HepG2 (cell line): ENCODE measurements around the gene DSCAML1. TPM values are rescaled to one million over a fixed set of nuclear protein-coding genes. Genes with fewer than 3 reads are reported as not detected.

Source experiments
- BHLHE40 ChIP-seq: IDR thresholded peaks from 2 replicates; pipeline ENCODE4 v1.6.1; 2011; ENCODE audit warnings: low read length, improper control_type of control experiment
- CEBPG ChIP-seq: IDR thresholded peaks from 2 replicates; pipeline ENCODE4 v1.6.1; 2016
- DRAP1 ChIP-seq: IDR thresholded peaks from 2 replicates; pipeline ENCODE4 v1.6.1; 2016; ENCODE audit warnings: missing genetic modification reagents, missing compliant biosample characterization
- MEIS1 ChIP-seq: sonication (generic); formaldehyde crosslinking; IDR thresholded peaks from 2 replicates; pipeline ENCODE4 v1.9.0; 2021; ENCODE audit warnings: mild to moderate bottlenecking, missing genetic modification reagents, moderate library complexity, borderline replicate concordance
- TBL1XR1 ChIP-seq: fragments of 150-350 bp; IDR thresholded peaks from 2 replicates; pipeline ENCODE4 v1.6.1; 2014; ENCODE audit warnings: borderline replicate concordance, low read length; ENCODE audit not compliant: partially characterized antibody
- ZBTB40 ChIP-seq, 2 experiments: fragments of 450-650 bp in 1 of 2; sonication (generic) in 1 of 2; formaldehyde crosslinking in 1 of 2; IDR thresholded peaks; 2 replicates each; pipeline versions ENCODE4 v1.6.1 to v1.8.0; 2016 to 2022; ENCODE audit warnings: antibody characterized with exemption in 1 of 2, mild to moderate bottlenecking in 1 of 2, missing genetic modification reagents in 1 of 2
- ZNF616 ChIP-seq: sonication (generic); formaldehyde crosslinking; IDR thresholded peaks from 2 replicates; pipeline ENCODE4 v1.5.0; 2020; ENCODE audit warnings: low read depth, mild to moderate bottlenecking, missing genetic modification reagents
- ZNF772 ChIP-seq: sonication (generic); formaldehyde crosslinking; IDR thresholded peaks from 2 replicates; pipeline ENCODE4 v1.5.0; 2020; ENCODE audit warnings: mild to moderate bottlenecking, missing genetic modification reagents
- ZNF781 ChIP-seq: sonication (generic); formaldehyde crosslinking; IDR thresholded peaks from 2 replicates; pipeline ENCODE4 v1.5.1; 2020; ENCODE audit warnings: borderline replicate concordance, mild to moderate bottlenecking, missing genetic modification reagents; ENCODE audit errors: not compliant biosample characterization
- polyA plus RNA-seq, 8 experiments: library from polyadenylated mRNA; depleted of rRNA in 3 of 8; stranded (reverse) in 7 of 8; unstranded in 1 of 8; fragments of >200 nt; fragmentation: Illumina TruSeq in 4 of 8; extraction: Trizol in 4 of 8; gene quantifications; 2 replicates each; pipeline versions ENCODE4 v1.2.1 to v1.2.3, GENCODE V29; 2011 to 2016; ENCODE audit warnings: low read depth in 4 of 8, missing spikeins in 1 of 8, mixed read lengths in 1 of 8; ENCODE audit not compliant: insufficient read depth in 1 of 8
- total RNA-seq, 5 experiments: library from RNA; depleted of rRNA; stranded (reverse); fragments of >200 nt; fragmentation: Illumina TruSeq; extraction: Trizol; gene quantifications; 2 replicates each; pipeline ENCODE4 v1.2.3, GENCODE V29; 2016; ENCODE audit warnings: low read depth in 1 of 5
- TF ChIP-seq, protein P1 (sequence below): sonication (generic); formaldehyde crosslinking; IDR thresholded peaks from 2 replicates; pipeline ENCODE4 v1.4.0; 2020; ENCODE audit warnings: mild to moderate bottlenecking, low read depth, missing genetic modification reagents
- TF ChIP-seq, protein P2 (sequence below): sonication (generic); formaldehyde crosslinking; IDR thresholded peaks from 2 replicates; pipeline ENCODE4 v1.9.0; 2021; ENCODE audit warnings: missing genetic modification reagents, borderline replicate concordance

DSCAML1 gene
- total and polyA plus RNA-seq, 2 of the 13 experiments (the other 11 are each of a cell fraction or from before 2014, with no cell fraction given), result 0.29 to 0.40 TPM

- TF ChIP-seq ZNF772, result no peak
- no peak for TF ChIP-seq TBL1XR1
- no peak for TF ChIP-seq CEBPG (CRISPR knock-in tag)
- no peak for TF ChIP-seq MEIS1 (CRISPR knock-in tag)
- no peak for TF ChIP-seq ZNF616 (CRISPR knock-in tag)
- TF ChIP-seq, protein P1, sequence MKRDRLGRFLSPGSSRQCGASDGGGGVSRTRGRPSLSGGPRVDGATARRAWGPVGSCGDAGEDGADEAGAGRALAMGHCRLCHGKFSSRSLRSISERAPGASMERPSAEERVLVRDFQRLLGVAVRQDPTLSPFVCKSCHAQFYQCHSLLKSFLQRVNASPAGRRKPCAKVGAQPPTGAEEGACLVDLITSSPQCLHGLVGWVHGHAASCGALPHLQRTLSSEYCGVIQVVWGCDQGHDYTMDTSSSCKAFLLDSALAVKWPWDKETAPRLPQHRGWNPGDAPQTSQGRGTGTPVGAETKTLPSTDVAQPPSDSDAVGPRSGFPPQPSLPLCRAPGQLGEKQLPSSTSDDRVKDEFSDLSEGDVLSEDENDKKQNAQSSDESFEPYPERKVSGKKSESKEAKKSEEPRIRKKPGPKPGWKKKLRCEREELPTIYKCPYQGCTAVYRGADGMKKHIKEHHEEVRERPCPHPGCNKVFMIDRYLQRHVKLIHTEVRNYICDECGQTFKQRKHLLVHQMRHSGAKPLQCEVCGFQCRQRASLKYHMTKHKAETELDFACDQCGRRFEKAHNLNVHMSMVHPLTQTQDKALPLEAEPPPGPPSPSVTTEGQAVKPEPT (CRISPR knock-in tag), result no peak
- TF ChIP-seq ZBTB40 (IDR thresholded peaks at IDR 0.05), result no peak
- TF ChIP-seq ZBTB40 (CRISPR knock-in tag; IDR thresholded peaks at IDR 0.05), result no peak
- TF ChIP-seq, protein P2, sequence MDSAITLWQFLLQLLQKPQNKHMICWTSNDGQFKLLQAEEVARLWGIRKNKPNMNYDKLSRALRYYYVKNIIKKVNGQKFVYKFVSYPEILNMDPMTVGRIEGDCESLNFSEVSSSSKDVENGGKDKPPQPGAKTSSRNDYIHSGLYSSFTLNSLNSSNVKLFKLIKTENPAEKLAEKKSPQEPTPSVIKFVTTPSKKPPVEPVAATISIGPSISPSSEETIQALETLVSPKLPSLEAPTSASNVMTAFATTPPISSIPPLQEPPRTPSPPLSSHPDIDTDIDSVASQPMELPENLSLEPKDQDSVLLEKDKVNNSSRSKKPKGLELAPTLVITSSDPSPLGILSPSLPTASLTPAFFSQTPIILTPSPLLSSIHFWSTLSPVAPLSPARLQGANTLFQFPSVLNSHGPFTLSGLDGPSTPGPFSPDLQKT (CRISPR knock-in tag), result no peak
- no peak for TF ChIP-seq ZNF781
- TF ChIP-seq BHLHE40, result no peak
- TF ChIP-seq DRAP1 (CRISPR knock-in tag), result no peak
These were observed 153.3 kb downstream of the DSCAML1 start (continued) for GRCh38 chr11:117643606-117644300.
